ENCODE results near the gene MORN1. TPM values are rescaled to one million over a fixed set of nuclear protein-coding genes. Genes with fewer than 3 reads are reported as not detected.
A peak's percentile ranks its signal among the peaks of the same experiment; 100 is the strongest.
"Not testable (repeated sequence)": the region's sequence is repeated elsewhere in the genome, so short reads cannot be mapped to it uniquely, and the experiment has no call there.

MORN1 gene
- total RNA-seq, result 10 to 100 TPM in 3 of 4 donors, 1 to 10 TPM in 1; 3.0 to 34.0 (median 12.5) TPM

- TF ChIP-seq POLR2AphosphoS5 (IDR thresholded peaks at IDR 0.05) (peak; percentile 77 to 96 (median 94)), POLR2A (IDR thresholded peaks at IDR 0.05) (peak; percentile 85), CTCF (IDR thresholded peaks at IDR 0.05) (peak in 1 of 5 experiments; percentile 31), EP300 (IDR thresholded peaks at IDR 0.05; ENCODE audit: low read depth) (no peak)
- Histone ChIP-seq H3K4me1 (peaks cover 23 to 41% (median 28%) of the 10 kb centered on the region in 4 donors), H3K36me3 (peaks cover 0 to 3% (median 0%) of the 10 kb centered on the region in 4 donors), H3K4me3 (peak within 1 kb of the TSS; percentile 76 to 93 (median 82)), H3K27me3 (no peaks in the 10 kb centered on the region), H3K27ac (peak within 1 kb of the TSS; percentile 89 to 91 (median 90)), H3K9me3 (no peaks in the 10 kb centered on the region)
- 0% methylated on average over 10 of the region's 103 CpGs; no CpG with 5 or more reads in 1 of the 2 donors for WGBS, 2 donors (ENCODE audit: low coverage in 1 of 2)
- intact Hi-C loops (cut with DNase I; ENCODE audit: low total_unique reads), result no loop called here
- peak; percentile 99 for DNase-seq
- in situ Hi-C loops (cut with MboI; ENCODE audit: low pct_ligation_motif_present in 1 of 4, low pct_unique_long_range_greater_than_20kb in 1 of 4, low sequenced_read_pairs in 3 of 4), result no loop called here
Observed at GRCh38 chr1:2391041-2391930, at the start of gene MORN1, which contains the start of gene RER1. Gene MORN1 (minus strand): TSS chr1:2391554. CDS start chr1:2391533, 21 bp downstream. Gene RER1 (plus strand): TSS chr1:2391841. CDS start chr1:2395791, 3,950 bp downstream.

- DNase-seq; H3K4me3 ChIP-seq; H3K36me3 ChIP-seq; intact Hi-C loops (cut with DNase I; ENCODE audit: low total_unique reads); H3K9me3 ChIP-seq; in situ Hi-C loops (cut with MboI; ENCODE audit: low pct_ligation_motif_present in 1 of 4, low pct_unique_long_range_greater_than_20kb in 1 of 4, low sequenced_read_pairs in 3 of 4); H3K27ac ChIP-seq; H3K4me1 ChIP-seq: not testable (repeated sequence)
- 95 to 96% methylated on average over 14 to 23 of the region's 23 CpGs for WGBS, 2 donors (ENCODE audit: low coverage in 1 of 2)
- H3K27me3 ChIP-seq, result peaks cover 45% of the 10 kb centered on the region
Observed at GRCh38 chr1:2440346-2440745, 49.0 kb upstream of the MORN1 start.

- DNase-seq, result no peak
- no peaks in the 10 kb centered on the region for H3K36me3 ChIP-seq
- no peaks in the 10 kb centered on the region for H3K4me1 ChIP-seq
- intact Hi-C loops (cut with DNase I; ENCODE audit: low total_unique reads) (loop anchor here (10.0 kb wide), 1 partner anchor 355 kb away; no protein-coding TSS in a partner anchor), in situ Hi-C loops (cut with MboI; ENCODE audit: low pct_ligation_motif_present in 1 of 4, low pct_unique_long_range_greater_than_20kb in 1 of 4, low sequenced_read_pairs in 3 of 4) (no loop called here)
- WGBS, 2 donors (ENCODE audit: low coverage in 1 of 2), result 75% methylated on average over 15 of the region's 15 CpGs; no CpG with 5 or more reads in 1 of the 2 donors
- no peak overlapping the region for H3K4me3 ChIP-seq
- TF ChIP-seq EP300 (IDR thresholded peaks at IDR 0.05; ENCODE audit: low read depth), result no peak
- TF ChIP-seq CTCF (IDR thresholded peaks at IDR 0.05), result no peak
- TF ChIP-seq POLR2AphosphoS5 (IDR thresholded peaks at IDR 0.05), result no peak
- no peak for TF ChIP-seq POLR2A (IDR thresholded peaks at IDR 0.05)
- H3K27me3 ChIP-seq, result peaks cover 44% of the 10 kb centered on the region
- no peak overlapping the region for H3K27ac ChIP-seq
- H3K9me3 ChIP-seq, result no peaks in the 10 kb centered on the region
Observed at GRCh38 chr1:2439369-2439768, 48.0 kb upstream of the MORN1 start.

- Histone ChIP-seq H3K9me3 (no peaks in the 10 kb centered on the region), H3K4me3 (no peak overlapping the region), H3K27me3 (peaks cover 41% of the 10 kb centered on the region), H3K36me3 (no peaks in the 10 kb centered on the region), H3K4me1 (no peaks in the 10 kb centered on the region), H3K27ac (no peak overlapping the region)
- in situ Hi-C loops (cut with MboI; ENCODE audit: low pct_ligation_motif_present in 1 of 4, low pct_unique_long_range_greater_than_20kb in 1 of 4, low sequenced_read_pairs in 3 of 4) (no loop called here), intact Hi-C loops (cut with DNase I; ENCODE audit: low total_unique reads) (loop anchor here (10.0 kb wide), 1 partner anchor 356 kb away; no protein-coding TSS in a partner anchor)
- 86% methylated on average over 13 of the region's 14 CpGs; no CpG with 5 or more reads in 1 of the 2 donors for WGBS, 2 donors (ENCODE audit: low coverage in 1 of 2)
- no peak for DNase-seq
- no peak for TF ChIP-seq CTCF (IDR thresholded peaks at IDR 0.05)
- TF ChIP-seq POLR2A (IDR thresholded peaks at IDR 0.05), result no peak
- TF ChIP-seq POLR2AphosphoS5 (IDR thresholded peaks at IDR 0.05), result no peak
- TF ChIP-seq EP300 (IDR thresholded peaks at IDR 0.05; ENCODE audit: low read depth), result no peak
Observed at GRCh38 chr1:2438641-2439040, 47.3 kb upstream of the MORN1 start.
